ENCODE measurements around the gene PRR7.

PRR7 gene

GRCh38 chr5:177453852-177454396, 7.3 kb downstream of the PRR7 start:
- DNase-seq: no peak

- DNase-seq: peak; percentile 64
Observed at GRCh38 chr5:177454397-177455035, 7.9 kb downstream of the PRR7 start.

- peak; percentile 26 for DNase-seq
Observed at GRCh38 chr5:177455036-177455660, 8.5 kb downstream of the PRR7 start.

GRCh38 chr5:177455661-177456590, 9.3 kb downstream of the PRR7 start:
- DNase-seq: peak; percentile 50

- no peak for DNase-seq
Observed at GRCh38 chr5:177456591-177456964, 10.0 kb downstream of the PRR7 start.

- DNase-seq: peak; percentile 50
Observed at GRCh38 chr5:177456976-177457851, 10.6 kb downstream of the PRR7 start.

- no peak for DNase-seq
Observed at GRCh38 chr5:177457852-177458681, 11.5 kb downstream of the PRR7 start.

- DNase-seq: no peak
Observed at GRCh38 chr5:177458912-177459350, 12.3 kb downstream of the PRR7 start.

- no peak for DNase-seq
Observed at GRCh38 chr5:177459357-177459756, 12.7 kb downstream of the PRR7 start.

- DNase-seq: no peak
Observed at GRCh38 chr5:177459819-177460628, 13.4 kb downstream of the PRR7 start.

GRCh38 chr5:177462021-177462670, 15.5 kb downstream of the PRR7 start:
- peak; percentile 49 for DNase-seq

- no peak for DNase-seq
Observed at GRCh38 chr5:177465044-177465443, 18.4 kb downstream of the PRR7 start.

- no peak for DNase-seq
Observed at GRCh38 chr5:177466861-177467260, 20.2 kb downstream of the PRR7 start.

GRCh38 chr5:177467436-177467835, 20.8 kb downstream of the PRR7 start:
- DNase-seq: no peak

GRCh38 chr5:177468329-177468684, 21.7 kb downstream of the PRR7 start:
- no peak for DNase-seq

GRCh38 chr5:177468685-177469628, 22.3 kb downstream of the PRR7 start:
- DNase-seq: no peak

GRCh38 chr5:177469750-177470525, 23.3 kb downstream of the PRR7 start:
- DNase-seq: no peak

Measured in GF-D8 (cell line).